Kasumi-1 (cell line): ENCODE results near the gene ABCA4.
"Not testable (repeated sequence)": the region's sequence is repeated elsewhere in the genome, so short reads cannot be mapped to it uniquely, and the experiment has no call there.

ENCODE experiments used
- DNase-seq, 2 experiments: peaks; one replicate each; lab custom pipeline; 2025; lab: John Stamatoyannopoulos, UW

ABCA4 gene

GRCh38 chr1:94004924-94005323, 116.0 kb downstream of the ABCA4 start:
- DNase-seq, result no peak

DNA sequence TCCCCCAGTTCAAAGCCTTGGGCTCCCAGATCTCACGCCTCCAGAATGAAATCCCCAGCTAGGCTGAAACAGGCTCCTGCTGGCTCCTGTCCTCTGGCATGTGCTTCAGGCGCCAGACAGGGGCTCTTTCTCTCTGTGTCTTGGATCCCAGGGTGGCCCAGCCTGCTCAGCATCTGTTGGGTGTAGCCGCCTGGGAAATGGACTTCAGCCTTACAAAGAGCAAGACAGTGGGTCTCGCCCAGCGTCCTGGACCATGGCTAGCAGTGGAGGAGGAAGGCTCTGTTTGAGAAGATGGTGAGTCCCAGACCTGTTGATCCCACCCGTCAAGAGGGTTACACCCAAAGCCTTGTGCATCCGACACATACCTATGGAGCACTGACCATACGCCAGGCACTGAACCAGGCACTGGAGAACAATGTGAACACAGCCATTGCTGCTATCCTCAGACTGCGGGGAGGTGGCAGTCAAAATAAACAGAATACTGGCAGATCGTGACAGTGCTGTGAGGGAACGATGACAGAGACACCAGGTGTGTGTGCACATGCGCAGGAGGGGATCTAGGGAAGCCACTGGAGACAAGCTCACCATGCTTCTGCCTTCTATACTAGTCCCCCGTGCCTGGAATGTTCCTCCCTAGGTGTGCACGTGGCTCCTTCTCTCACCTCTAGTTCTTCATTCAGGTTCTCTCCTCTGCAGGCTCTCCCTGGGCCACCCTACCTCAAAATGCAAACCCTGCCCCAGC, 118.7 kb downstream of the ABCA4 start:
- no peak for DNase-seq

GRCh38 chr1:94001397-94002045, 119.4 kb downstream of the ABCA4 start:
- no peak for DNase-seq

GRCh38 chr1:94000510-94001282, 120.3 kb downstream of the ABCA4 start:
- no peak for DNase-seq

DNA sequence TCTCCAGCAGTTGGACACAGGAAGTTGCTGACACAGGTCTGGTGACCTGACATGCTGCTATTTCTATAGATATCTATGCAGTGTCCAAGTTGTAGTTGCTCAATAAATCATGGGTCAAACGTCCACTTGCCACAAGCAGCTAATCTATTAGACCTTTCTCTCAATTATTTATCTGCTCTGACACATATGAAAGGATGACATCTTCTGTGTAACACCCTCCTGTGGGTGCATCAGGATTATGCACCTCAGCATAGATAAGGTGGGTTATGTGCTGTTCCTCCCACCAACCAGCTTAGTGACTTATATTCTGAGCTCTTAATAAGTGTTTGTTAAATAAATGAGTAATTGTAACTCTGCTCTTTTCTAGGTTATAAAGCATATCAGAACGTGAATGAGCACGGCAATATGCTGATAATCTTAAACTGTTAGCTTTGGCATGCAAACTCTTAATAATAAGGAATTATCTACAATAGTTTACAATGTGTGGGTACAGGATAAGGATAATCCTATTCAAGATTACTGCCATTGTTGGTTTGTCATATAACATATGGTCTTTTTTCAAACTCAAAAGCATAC, 121.0 kb downstream of the ABCA4 start:
- DNase-seq, result no peak

- DNase-seq, result not testable (repeated sequence)
These were observed 122.4 kb downstream of the ABCA4 start for GRCh38 chr1:93998532-93998931.

- no peak for DNase-seq
These were observed 123.2 kb downstream of the ABCA4 start for GRCh38 chr1:93997756-93998155.

DNA sequence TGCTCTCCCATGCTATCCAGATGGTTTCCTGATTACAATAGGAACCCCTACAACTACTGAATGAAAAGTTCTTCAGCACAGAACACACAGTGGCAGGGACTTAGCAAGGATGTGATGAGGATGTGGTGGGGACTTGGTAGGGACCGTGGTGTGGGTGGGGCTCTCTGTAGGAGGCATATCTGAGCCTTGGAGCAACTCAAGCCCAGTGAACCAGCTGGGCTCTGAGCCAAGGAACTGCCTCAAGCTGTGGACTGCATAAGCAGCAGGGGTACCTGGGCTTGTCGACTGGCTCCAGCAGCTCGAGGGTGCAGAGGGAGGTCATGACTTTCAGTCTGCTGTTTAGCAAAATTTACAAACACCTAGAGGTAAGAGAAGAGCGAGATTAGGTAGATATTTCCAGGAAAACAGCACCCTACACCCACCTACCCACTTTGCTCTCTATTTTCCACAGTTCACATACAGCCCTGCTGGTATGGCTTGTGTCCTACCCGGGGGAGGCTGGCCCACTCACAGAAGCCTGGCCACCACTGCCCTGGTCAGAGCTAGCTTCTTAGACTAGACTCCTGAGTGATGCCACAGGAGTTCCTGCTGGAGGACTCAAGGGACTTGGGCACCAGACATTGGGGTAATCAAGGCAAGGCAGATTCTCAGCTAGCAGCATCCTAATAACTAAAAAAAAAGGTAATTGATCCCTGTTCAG, 125.0 kb downstream of the ABCA4 start:
- no peak for DNase-seq

DNA sequence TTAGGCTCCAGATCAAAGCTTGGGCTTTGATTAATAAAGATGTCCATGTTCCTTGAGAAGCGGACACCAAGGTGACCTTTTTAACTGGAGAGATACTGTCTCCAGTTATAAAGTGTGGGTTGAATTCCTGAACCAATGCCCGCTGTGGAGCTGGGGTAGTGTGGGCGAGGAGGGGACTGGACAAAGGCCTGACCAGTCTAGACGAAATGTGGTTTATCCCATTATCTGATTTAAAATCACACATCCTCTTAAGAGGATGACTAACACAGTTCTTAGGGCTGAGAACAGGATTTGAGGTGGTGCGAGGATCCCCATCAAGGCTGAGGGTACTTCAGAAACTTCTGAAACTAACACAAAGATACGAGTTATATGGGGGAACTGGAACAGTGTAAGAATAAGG, 127.2 kb downstream of the ABCA4 start:
- DNase-seq, result no peak

DNA sequence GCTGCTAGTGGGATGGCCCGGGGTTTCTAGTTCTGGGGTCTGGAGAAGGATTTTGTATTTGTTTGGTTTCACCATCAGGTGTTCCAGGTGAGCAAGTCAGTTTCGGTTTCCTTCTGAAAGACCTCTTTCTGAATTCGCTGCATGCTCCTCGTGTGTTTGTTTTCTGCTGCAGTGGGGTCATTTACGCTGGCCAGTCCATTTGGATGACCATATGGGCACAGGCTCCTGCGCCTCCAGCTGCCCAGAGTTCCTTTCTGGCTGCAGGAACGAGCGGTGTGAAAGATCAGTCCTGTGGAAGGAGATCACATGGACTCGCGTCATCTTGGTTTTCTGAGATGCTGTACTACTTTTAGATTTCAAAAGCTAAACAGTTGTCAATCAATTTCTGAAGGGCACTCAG, 128.0 kb downstream of the ABCA4 start:
- no peak for DNase-seq

GRCh38 chr1:93992190-93992589, 128.8 kb downstream of the ABCA4 start:
- no peak for DNase-seq

- DNase-seq, result no peak
These were observed 129.7 kb downstream of the ABCA4 start for GRCh38 chr1:93991271-93991670.

GRCh38 chr1:93990477-93990876, 130.5 kb downstream of the ABCA4 start:
- not testable (repeated sequence) for DNase-seq

DNA sequence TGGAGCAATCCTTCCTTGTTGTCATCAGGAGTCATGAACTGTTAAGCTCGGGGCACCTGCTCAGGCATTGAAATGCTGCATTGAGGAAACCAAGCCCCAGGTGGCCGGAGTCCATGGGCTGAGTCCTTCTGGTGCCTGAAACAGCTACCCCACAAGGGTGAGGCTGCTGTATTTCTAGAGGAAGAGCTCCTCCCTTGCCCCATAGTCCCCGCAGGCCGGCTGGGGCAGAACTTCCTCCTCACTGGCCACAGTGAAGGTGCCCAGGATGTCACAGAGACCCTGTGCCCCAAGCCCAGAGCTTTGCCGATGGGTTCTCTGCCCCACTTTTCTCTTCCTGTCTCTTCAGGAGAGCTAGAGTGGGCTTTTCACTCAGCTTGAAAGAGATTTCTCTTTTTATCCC, 130.9 kb downstream of the ABCA4 start:
- DNase-seq, result no peak

DNA sequence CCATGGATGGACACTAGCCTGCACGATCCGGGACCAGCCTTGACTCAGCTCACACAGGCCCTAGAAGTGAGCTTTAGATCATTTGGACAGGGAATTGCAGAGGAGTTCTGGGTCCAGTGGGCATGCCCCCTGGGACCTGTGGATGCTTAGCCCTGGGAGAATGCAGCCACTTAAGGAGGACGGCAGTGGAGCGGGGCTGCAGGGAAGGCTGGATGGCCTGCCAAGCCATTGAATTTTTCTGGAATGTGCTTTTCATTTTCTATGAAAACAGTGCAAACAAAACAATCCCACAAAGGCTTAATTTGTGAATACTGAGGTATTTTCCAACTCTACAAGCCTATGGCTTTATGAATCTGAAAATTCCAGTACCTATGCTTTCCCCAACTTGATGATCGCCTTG, 131.3 kb downstream of the ABCA4 start:
- DNase-seq, result no peak

DNA sequence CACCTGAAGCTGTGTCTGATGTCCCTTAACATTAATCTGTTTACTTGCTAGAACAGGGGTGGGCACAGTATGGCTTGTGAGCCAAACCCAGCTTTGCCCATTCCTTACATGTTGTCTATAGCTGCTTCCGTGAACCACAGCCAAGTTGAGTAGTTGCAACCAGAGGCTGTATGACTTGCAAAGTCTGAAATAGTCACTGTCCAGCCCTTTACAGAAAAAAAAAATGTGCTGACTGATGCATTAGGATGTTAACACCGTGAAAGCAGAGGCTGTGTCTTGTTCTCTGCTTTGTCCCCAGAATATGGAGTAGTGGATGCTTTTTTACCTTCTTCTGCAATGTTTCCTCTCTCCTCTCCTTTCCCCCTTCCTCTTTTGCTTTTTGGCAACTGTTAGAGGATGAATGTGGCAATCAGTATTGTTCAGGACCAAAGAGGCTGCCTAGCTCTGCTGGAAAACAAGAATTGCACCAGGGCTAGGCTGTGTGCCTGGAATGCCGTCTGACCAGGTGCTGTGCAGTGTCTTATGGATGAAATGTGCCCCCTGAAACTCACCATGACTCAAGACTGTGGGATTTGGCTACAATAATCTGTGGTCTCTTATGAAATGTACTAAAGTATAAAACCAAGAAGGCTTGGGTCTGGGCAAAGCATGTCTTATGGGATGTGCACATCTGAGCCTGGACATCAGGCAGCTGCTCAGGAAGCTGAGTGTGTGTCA, 132.2 kb downstream of the ABCA4 start:
- peak; percentile 16 to 45 for DNase-seq

DNA sequence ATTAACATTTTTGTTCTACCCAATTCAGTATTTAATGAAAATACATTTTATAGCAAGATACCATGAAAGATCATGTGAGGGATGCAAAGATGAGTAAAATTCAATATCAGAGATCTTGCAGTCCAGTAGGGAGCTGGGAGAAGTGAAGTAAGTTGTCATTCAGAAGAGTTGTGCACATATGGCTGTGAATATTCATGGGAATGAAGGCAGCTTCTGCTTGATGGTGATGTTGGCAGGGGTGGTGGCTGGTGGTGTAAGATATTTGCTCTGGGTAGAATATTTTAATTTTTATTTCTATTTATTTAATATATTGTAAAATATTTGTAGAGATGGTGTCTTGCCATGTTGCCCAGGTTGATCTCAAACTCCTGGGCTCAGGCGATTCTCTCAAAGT, 139.7 kb downstream of the ABCA4 start:
- no peak for DNase-seq

- peak; percentile 8 to 12 for DNase-seq
These were observed 140.4 kb downstream of the ABCA4 start for GRCh38 chr1:93980320-93981273.

DNA sequence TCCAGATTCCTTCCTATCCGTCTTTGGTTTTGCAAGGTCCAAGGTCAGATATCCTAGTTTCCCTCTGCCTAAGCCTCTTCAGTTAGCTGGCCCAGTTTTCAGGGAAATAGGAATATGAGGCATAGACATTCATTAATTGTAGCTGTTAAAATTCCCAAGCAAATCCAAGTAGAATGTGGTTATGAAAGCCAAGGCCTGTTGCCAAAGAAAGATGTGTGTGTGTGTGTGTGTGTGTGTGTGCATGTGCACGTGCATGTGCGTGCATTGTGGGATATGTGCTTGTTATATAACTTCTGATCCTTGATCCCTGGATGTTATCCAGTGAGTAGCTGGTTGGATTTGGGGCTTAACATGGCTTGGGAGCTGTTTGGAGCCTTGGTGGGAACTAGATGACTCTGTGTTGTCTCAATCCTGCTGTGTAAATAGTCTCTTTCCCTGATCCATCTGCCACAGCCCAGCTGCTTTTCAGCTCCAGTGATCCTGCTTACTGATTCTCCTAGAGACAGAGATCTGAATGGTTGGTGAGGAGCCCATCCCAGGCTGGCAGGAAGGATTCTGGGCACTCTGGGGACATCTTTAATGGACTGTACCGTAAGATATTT, 141.1 kb downstream of the ABCA4 start:
- no peak for DNase-seq
